Upper lobe of left lung (tissue), 6 donors: ENCODE data around the gene LTBP2. TPM values are rescaled to one million over a fixed set of nuclear protein-coding genes. Genes with fewer than 3 reads are reported as not detected.

ENCODE experiments used
- ATAC-seq, 2 donors: fragments of 200-7000 bp; cut with Tn5 transposase; one replicate each; pipeline ENCODE4 v1.9.1; 2022; ENCODE audit warnings: mild to moderate bottlenecking in 2 of 2, moderate library complexity in 2 of 2; ENCODE audit not compliant: low FRiP score in 2 of 2
- DNase-seq, 2 donors: peaks; one replicate each; pipeline ENCODE4 v3.0.0-alpha.2; 2019 to 2020
- H3K27ac ChIP-seq, 4 donors: fragments of 200-600 bp; sonication (generic); one replicate each; pipeline ENCODE4 v1.5.1; 2016 to 2019
- H3K27me3 ChIP-seq, 4 donors: fragments of 200-600 bp; sonication (generic); one replicate each; pipeline ENCODE4 v1.5.1; 2017 to 2019
- H3K36me3 ChIP-seq, 4 donors: fragments of 200-600 bp; sonication (generic); one replicate each; pipeline ENCODE4 v1.5.1; 2016 to 2019
- H3K4me1 ChIP-seq, 4 donors: fragments of 200-600 bp; sonication (generic); one replicate each; pipeline ENCODE4 v1.5.1; 2018 to 2019
- H3K4me3 ChIP-seq, 4 donors: fragments of 200-600 bp; sonication (generic); one replicate each; pipeline ENCODE4 v1.5.1; 2017 to 2019; ENCODE audit warnings: mild to moderate bottlenecking in 2 of 4, moderate library complexity in 1 of 4
- H3K9me3 ChIP-seq, 4 donors: fragments of 200-600 bp; sonication (generic); one replicate each; pipeline ENCODE4 v1.5.1; 2018 to 2019
- CTCF ChIP-seq, 6 experiments: fragments of 450-650 bp in 4 of 6; fragments of 200-600 bp in 2 of 6; sonication (generic) in 2 of 6; IDR thresholded peaks; one replicate each; pipeline ENCODE4 v1.5.1; 2016 to 2019; ENCODE audit warnings: antibody characterized with exemption in 6 of 6
- EP300 ChIP-seq, 4 donors: sonication (generic); formaldehyde crosslinking; IDR thresholded peaks; one replicate each; pipeline ENCODE4 v1.5.1; 2017; ENCODE audit warnings: antibody characterized with exemption in 4 of 4, control low read depth in 2 of 4
- POLR2A ChIP-seq, 4 donors: fragments of 450-650 bp; IDR thresholded peaks; one replicate each; pipeline ENCODE4 v1.5.1; 2016 to 2017; ENCODE audit warnings: antibody characterized with exemption in 4 of 4, mild to moderate bottlenecking in 2 of 4
- POLR2AphosphoS5 ChIP-seq, 2 donors: sonication (generic); formaldehyde crosslinking; IDR thresholded peaks; one replicate each; pipeline ENCODE4 v1.5.1; 2017; ENCODE audit warnings: antibody characterized with exemption in 2 of 2
- WGBS, 2 donors: methylation state at CpG; one replicate each; pipeline ENCODE4 v1.1.5; 2017 to 2018; 5-methylcytosine and 5-hydroxymethylcytosine counted together
- total RNA-seq, 6 donors: library from RNA; depleted of rRNA in 4 of 6; stranded (reverse); fragments of >200 nt in 4 of 6; gene quantifications; one replicate each; pipeline versions ENCODE4 v1.1.0 to v1.2.1, GENCODE V29; 2016 to 2021
- donor health status: DM: no; HTN: no; CAD: no; lungs with moderate emphysema.
- donor health status: DM: no; HTN: yes; CAD: no; lungs with severe emphysema.

The LTBP2 gene
- total RNA-seq, 6 donors from 2014 or later, result 19.7 to 136 (median 77.6) TPM

- Histone ChIP-seq H3K4me1 (peaks cover 15 to 26% (median 22%) of the 10 kb centered on the region in 4 donors), H3K27ac (peak overlapping the region in 1 of 4 donors; percentile 37), H3K4me3 (no peak overlapping the region), H3K36me3 (no peaks in the 10 kb centered on the region), H3K9me3 (no peaks in the 10 kb centered on the region), H3K27me3 (no peaks in the 10 kb centered on the region)
- ATAC-seq, result no peak
- TF ChIP-seq CTCF (IDR thresholded peaks at IDR 0.05), result no peak
- no peak for TF ChIP-seq POLR2A (IDR thresholded peaks at IDR 0.05)
- no peak for TF ChIP-seq POLR2AphosphoS5 (IDR thresholded peaks at IDR 0.05)
- no peak for TF ChIP-seq EP300 (IDR thresholded peaks at IDR 0.05)
- DNase-seq, result no peak
- WGBS, 2 donors, result 81 to 90% methylated on average over 5 of the region's 5 CpGs
These were observed 64.6 kb downstream of the LTBP2 start for GRCh38 chr14:74547331-74547927.

GRCh38 chr14:74546416-74546815 is 65.6 kb downstream of the LTBP2 start:
- Histone ChIP-seq H3K4me3 (no peak overlapping the region), H3K27me3 (no peaks in the 10 kb centered on the region), H3K27ac (no peak overlapping the region), H3K4me1 (peaks cover 10 to 16% (median 13%) of the 10 kb centered on the region in 4 donors), H3K36me3 (no peaks in the 10 kb centered on the region), H3K9me3 (no peaks in the 10 kb centered on the region)
- DNase-seq (peak in 1 of 2 donors; percentile 38), ATAC-seq (no peak)
- 65 to 67% methylated on average over 6 to 11 of the region's 11 CpGs for WGBS, 2 donors
- TF ChIP-seq POLR2AphosphoS5 (IDR thresholded peaks at IDR 0.05) (no peak), POLR2A (IDR thresholded peaks at IDR 0.05) (no peak), EP300 (IDR thresholded peaks at IDR 0.05) (no peak), CTCF (IDR thresholded peaks at IDR 0.05) (no peak)

- Histone ChIP-seq H3K4me1 (peaks cover 5 to 11% (median 10%) of the 10 kb centered on the region in 4 donors), H3K9me3 (no peaks in the 10 kb centered on the region), H3K27me3 (no peaks in the 10 kb centered on the region), H3K4me3 (no peak overlapping the region), H3K36me3 (no peaks in the 10 kb centered on the region), H3K27ac (no peak overlapping the region)
- DNase-seq (peak in 1 of 2 donors; percentile 42), ATAC-seq (no peak)
- TF ChIP-seq POLR2AphosphoS5 (IDR thresholded peaks at IDR 0.05) (no peak), POLR2A (IDR thresholded peaks at IDR 0.05) (no peak), EP300 (IDR thresholded peaks at IDR 0.05) (no peak), CTCF (IDR thresholded peaks at IDR 0.05) (no peak)
- WGBS, 2 donors, result 88 to 91% methylated on average over 4 of the region's 4 CpGs
These were observed 66.7 kb downstream of the LTBP2 start for GRCh38 chr14:74545386-74545785.

- TF ChIP-seq POLR2AphosphoS5 (IDR thresholded peaks at IDR 0.05) (no peak), POLR2A (IDR thresholded peaks at IDR 0.05) (no peak), CTCF (IDR thresholded peaks at IDR 0.05) (no peak), EP300 (IDR thresholded peaks at IDR 0.05) (no peak)
- Histone ChIP-seq H3K4me1 (peaks cover 7 to 9% (median 8%) of the 10 kb centered on the region in 4 donors), H3K9me3 (no peaks in the 10 kb centered on the region), H3K27ac (no peak overlapping the region), H3K36me3 (no peaks in the 10 kb centered on the region), H3K4me3 (no peak overlapping the region), H3K27me3 (no peaks in the 10 kb centered on the region)
- WGBS, 2 donors, result 92 to 93% methylated on average over 2 to 5 of the region's 5 CpGs
- DNase-seq, result peak in 1 of 2 donors; percentile 25
- ATAC-seq, result no peak
These were observed 68.1 kb downstream of the LTBP2 start for GRCh38 chr14:74543771-74544438.
